DND-41 (cell line): Measurements from ENCODE around the gene TOP3A.

ENCODE experiments used
- ATAC-seq: fragments of 200-7000 bp; cut with Tn5 transposase; 3 replicates; pipeline ENCODE4 v1.9.1; 2021; ENCODE audit warnings: low read depth; ENCODE audit not compliant: insufficient read depth
- DNase-seq: peaks from one replicate; pipeline ENCODE4 v3.0.0-alpha.2; 2020
- H2AFZ ChIP-seq: 2 replicates; pipeline ENCODE4 v1.6.0; 2012; ENCODE audit warnings: low read depth, low read length
- H3K27ac ChIP-seq: 2 replicates; pipeline ENCODE4 v1.5.1; 2012; ENCODE audit warnings: low read length, inconsistent platforms
- H3K27me3 ChIP-seq: fragments of 200-600 bp; sonication (generic); 2 replicates; pipeline ENCODE4 v1.6.0; 2012; ENCODE audit warnings: low read length, mild to moderate bottlenecking, inconsistent platforms; ENCODE audit not compliant: insufficient read depth, poor library complexity
- H3K36me3 ChIP-seq: 2 replicates; pipeline ENCODE4 v1.5.1; 2012; ENCODE audit warnings: low read length, inconsistent platforms; ENCODE audit not compliant: insufficient read depth
- H3K4me1 ChIP-seq: 2 replicates; pipeline ENCODE4 v1.5.1; 2012; ENCODE audit warnings: mild to moderate bottlenecking, low read length; ENCODE audit not compliant: insufficient read depth
- H3K4me2 ChIP-seq: 2 replicates; pipeline ENCODE4 v1.6.0; 2012; ENCODE audit warnings: mild to moderate bottlenecking, moderate library complexity, low read length, inconsistent platforms; ENCODE audit not compliant: insufficient read depth
- H3K4me3 ChIP-seq, 2 experiments: fragments of 200-600 bp in 1 of 2; shearing (Covaris generic) in 1 of 2; 2 replicates each; pipeline ENCODE4 v1.5.1; 2012 to 2016; ENCODE audit warnings: inconsistent platforms in 2 of 2, low read length in 2 of 2, mild to moderate bottlenecking in 2 of 2, low read depth in 1 of 2, moderate library complexity in 1 of 2
- H3K79me2 ChIP-seq: 2 replicates; pipeline ENCODE4 v1.6.0; 2012; ENCODE audit warnings: low read length, inconsistent platforms; ENCODE audit not compliant: insufficient read depth
- H3K9ac ChIP-seq: 2 replicates; pipeline ENCODE4 v1.6.0; 2012; ENCODE audit warnings: low read depth, mild to moderate bottlenecking, inconsistent platforms, low read length, moderate library complexity
- H3K9me3 ChIP-seq: 2 replicates; pipeline ENCODE4 v1.5.1; 2012; ENCODE audit warnings: low read length, moderate library complexity, mild to moderate bottlenecking, inconsistent platforms; ENCODE audit not compliant: insufficient read depth, severe bottlenecking
- H4K20me1 ChIP-seq: 2 replicates; pipeline ENCODE4 v1.6.0; 2012; ENCODE audit warnings: low read length; ENCODE audit not compliant: insufficient read depth
- EZH2 ChIP-seq: IDR thresholded peaks from 3 replicates; pipeline ENCODE4 v1.6.1; 2012; ENCODE audit warnings: borderline replicate concordance, low read depth, mild to moderate bottlenecking, moderate library complexity, low read length, inconsistent platforms; ENCODE audit not compliant: severe bottlenecking
- TF ChIP-seq, protein P1 (sequence below): IDR thresholded peaks from 2 replicates; pipeline ENCODE4 v1.5.1; 2012; ENCODE audit warnings: borderline replicate concordance, low read length, moderate library complexity, mild to moderate bottlenecking; ENCODE audit not compliant: poor library complexity, severe bottlenecking; ENCODE audit errors: extremely low read depth

TOP3A gene

DNA sequence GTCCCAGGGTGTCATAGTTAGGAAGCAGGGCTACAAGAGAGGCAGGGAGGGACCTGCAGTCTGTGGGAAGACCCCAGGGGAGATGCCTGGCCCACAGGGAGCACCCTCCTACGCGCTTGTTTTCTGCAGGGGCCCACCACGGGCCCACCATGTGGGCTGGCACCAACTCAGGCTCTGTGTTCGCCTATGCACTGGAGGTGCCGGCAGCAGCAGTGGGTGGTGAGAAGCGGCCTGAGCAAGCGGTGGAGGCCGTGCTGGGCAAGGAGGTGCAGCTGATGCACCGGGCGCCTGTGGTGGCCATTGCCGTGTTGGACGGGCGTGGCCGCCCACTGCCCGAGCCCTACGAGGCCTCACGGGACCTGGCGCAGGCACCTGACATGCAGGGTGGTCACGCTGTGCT is 74.3 kb downstream of the TOP3A start:
- Histone ChIP-seq H3K9me3 (no peaks in the 10 kb centered on the region), H3K4me3 (no peak overlapping the region), H3K4me2 (no peak overlapping the region), H3K36me3 (peaks cover 70% of the 10 kb centered on the region), H2AFZ (no peak overlapping the region), H3K27me3 (no peaks in the 10 kb centered on the region), H3K27ac (no peak overlapping the region), H4K20me1 (peaks cover 3% of the 10 kb centered on the region; the same call in 1 of the 2 replicates), H3K79me2 (no peaks in the 10 kb centered on the region), H3K9ac (no peak overlapping the region), H3K4me1 (no peaks in the 10 kb centered on the region)
- ATAC-seq (no peak), DNase-seq (no peak)
- TF ChIP-seq EZH2: no peak
- TF ChIP-seq, protein P1, sequence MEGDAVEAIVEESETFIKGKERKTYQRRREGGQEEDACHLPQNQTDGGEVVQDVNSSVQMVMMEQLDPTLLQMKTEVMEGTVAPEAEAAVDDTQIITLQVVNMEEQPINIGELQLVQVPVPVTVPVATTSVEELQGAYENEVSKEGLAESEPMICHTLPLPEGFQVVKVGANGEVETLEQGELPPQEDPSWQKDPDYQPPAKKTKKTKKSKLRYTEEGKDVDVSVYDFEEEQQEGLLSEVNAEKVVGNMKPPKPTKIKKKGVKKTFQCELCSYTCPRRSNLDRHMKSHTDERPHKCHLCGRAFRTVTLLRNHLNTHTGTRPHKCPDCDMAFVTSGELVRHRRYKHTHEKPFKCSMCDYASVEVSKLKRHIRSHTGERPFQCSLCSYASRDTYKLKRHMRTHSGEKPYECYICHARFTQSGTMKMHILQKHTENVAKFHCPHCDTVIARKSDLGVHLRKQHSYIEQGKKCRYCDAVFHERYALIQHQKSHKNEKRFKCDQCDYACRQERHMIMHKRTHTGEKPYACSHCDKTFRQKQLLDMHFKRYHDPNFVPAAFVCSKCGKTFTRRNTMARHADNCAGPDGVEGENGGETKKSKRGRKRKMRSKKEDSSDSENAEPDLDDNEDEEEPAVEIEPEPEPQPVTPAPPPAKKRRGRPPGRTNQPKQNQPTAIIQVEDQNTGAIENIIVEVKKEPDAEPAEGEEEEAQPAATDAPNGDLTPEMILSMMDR: no peak

DNA sequence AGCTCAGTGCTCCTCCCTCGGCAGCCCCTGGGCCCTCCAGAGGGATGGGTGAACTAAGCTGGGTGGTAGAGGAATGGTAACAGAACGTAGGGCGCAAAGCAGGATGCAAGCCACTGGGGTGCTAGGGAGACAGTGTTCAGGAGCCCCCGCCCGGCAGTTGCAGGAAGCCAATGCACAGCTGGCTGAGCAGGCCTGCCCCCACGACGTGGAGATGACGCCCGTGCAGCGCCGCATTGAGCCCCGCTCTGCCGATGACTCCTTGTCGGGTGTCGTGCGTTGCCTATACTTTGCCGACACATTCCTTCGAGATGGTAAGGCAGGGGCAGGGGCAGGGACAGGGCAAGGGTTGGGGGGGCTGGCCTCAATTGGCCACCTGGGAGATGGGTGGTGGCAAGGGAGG is 76.5 kb downstream of the TOP3A start:
- no peak overlapping the region for H2AFZ ChIP-seq
- H3K4me2 ChIP-seq: no peak overlapping the region
- no peak overlapping the region for H3K4me3 ChIP-seq
- ATAC-seq (no peak), DNase-seq (no peak)
- TF ChIP-seq, protein P1: no peak
- no peak for TF ChIP-seq EZH2
- H3K9ac ChIP-seq: no peak overlapping the region
- H3K27ac ChIP-seq: no peak overlapping the region
- H3K27me3 ChIP-seq: no peaks in the 10 kb centered on the region
- H3K36me3 ChIP-seq: peaks cover 72% of the 10 kb centered on the region
- no peaks in the 10 kb centered on the region for H3K9me3 ChIP-seq
- H3K79me2 ChIP-seq: no peaks in the 10 kb centered on the region
- peaks cover 3% of the 10 kb centered on the region; the same call in 1 of the 2 replicates for H4K20me1 ChIP-seq
- H3K4me1 ChIP-seq: no peaks in the 10 kb centered on the region

DNA sequence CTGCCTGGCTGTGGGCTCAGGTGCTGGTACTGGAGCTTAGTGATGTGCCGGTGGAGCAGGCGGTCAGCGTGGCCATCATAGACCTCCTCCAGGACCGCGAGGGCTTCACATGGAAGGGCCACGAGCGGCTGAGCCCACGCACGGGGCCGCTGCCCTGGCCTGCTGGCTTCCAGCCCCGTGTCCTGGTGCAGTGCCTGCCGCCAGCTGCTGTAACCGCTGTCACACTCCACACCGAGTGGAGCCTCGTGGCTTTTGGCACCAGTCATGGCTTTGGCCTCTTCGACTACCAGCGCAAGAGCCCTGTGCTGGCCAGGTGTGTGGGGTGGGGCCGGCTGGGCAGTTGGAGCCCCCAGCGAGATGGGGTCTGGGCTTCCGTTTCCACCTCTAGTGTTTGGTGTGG is 77.3 kb downstream of the TOP3A start:
- Histone ChIP-seq H3K4me3 (no peak overlapping the region), H3K4me2 (no peak overlapping the region), H3K9ac (no peak overlapping the region), H3K27ac (no peak overlapping the region), H3K36me3 (peaks cover 75% of the 10 kb centered on the region), H3K9me3 (no peaks in the 10 kb centered on the region), H3K79me2 (no peaks in the 10 kb centered on the region), H3K27me3 (no peaks in the 10 kb centered on the region), H3K4me1 (no peaks in the 10 kb centered on the region), H4K20me1 (peaks cover 3% of the 10 kb centered on the region; the same call in 1 of the 2 replicates), H2AFZ (no peak overlapping the region)
- TF ChIP-seq EZH2: no peak
- TF ChIP-seq, protein P1: no peak
- ATAC-seq (no peak), DNase-seq (no peak)

DNA sequence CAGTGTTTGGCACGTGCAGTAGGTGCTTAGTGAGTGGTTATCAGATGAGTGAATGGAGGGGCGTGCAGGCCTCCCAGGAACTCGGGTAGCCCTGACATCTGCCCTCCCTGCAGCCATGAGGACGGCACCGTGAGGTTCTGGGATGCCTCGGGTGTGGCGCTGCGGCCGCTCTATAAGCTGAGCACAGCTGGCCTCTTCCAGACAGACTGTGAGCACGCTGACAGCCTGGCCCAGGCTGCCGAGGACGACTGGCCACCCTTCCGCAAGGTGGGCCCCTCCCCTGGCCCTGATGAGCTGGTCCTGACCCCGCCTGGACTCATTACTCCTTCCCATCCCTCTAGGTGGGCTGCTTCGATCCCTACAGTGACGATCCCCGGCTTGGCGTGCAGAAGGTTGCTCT is 78.3 kb downstream of the TOP3A start:
- Histone ChIP-seq H3K4me3 (no peak overlapping the region), H3K27ac (no peak overlapping the region), H2AFZ (no peak overlapping the region), H3K4me2 (no peak overlapping the region), H3K4me1 (no peaks in the 10 kb centered on the region), H3K79me2 (peaks cover 3% of the 10 kb centered on the region; the same call in 1 of the 2 replicates), H3K9me3 (no peaks in the 10 kb centered on the region), H3K27me3 (no peaks in the 10 kb centered on the region), H3K36me3 (peaks cover 72% of the 10 kb centered on the region), H3K9ac (no peak overlapping the region), H4K20me1 (peaks cover 5% of the 10 kb centered on the region; the same call in 1 of the 2 replicates)
- ATAC-seq (no peak), DNase-seq (no peak)
- TF ChIP-seq EZH2: no peak
- TF ChIP-seq, protein P1: no peak
